A673 (cell line): Measurements from ENCODE around the gene ERGIC1. TPM values are rescaled to one million over a fixed set of nuclear protein-coding genes. Genes with fewer than 3 reads are reported as not detected.

Source experiments
- BruUV-seq: library from RNA; stranded (reverse); fragments of 400-500 nt; replicated peaks from 2 replicates; lab custom pipeline; 2021; lab: Mats Ljungman, UMichigan
- CTCF ChIA-PET: fragments of 300-600 bp; sonication (Branson Sonifier 250); formaldehyde crosslinking; loops from one replicate; lab custom pipeline; 2022; ENCODE audit warnings: antibody characterized with exemption; lab: Charles Lee
- POLR2A ChIA-PET: fragments of 300-600 bp; sonication (Branson Sonifier 250); formaldehyde crosslinking; loops from one replicate; lab custom pipeline; 2022; ENCODE audit warnings: antibody characterized with exemption; ENCODE audit not compliant: low non-redundant PET; lab: Charles Lee
- DNase-seq: peaks from one replicate; pipeline ENCODE4 v3.0.0-alpha.2; 2015; ENCODE audit warnings: low spot score
- H3K27ac ChIP-seq: fragments of 200-600 bp; sonication (generic); 2 replicates; pipeline ENCODE4 v1.5.1; 2016; ENCODE audit warnings: mixed run types, low read depth, mild to moderate bottlenecking, mixed read lengths, antibody characterized with exemption, low read length; ENCODE audit not compliant: poor library complexity, severe bottlenecking
- H3K27me3 ChIP-seq: fragments of 200-600 bp; sonication (generic); replicated peaks from 2 replicates; pipeline ENCODE4 v1.6.1; 2017; ENCODE audit warnings: mixed run types, low read depth, mild to moderate bottlenecking, mixed read lengths, antibody characterized with exemption, low read length; ENCODE audit not compliant: insufficient read depth, poor library complexity
- H3K36me3 ChIP-seq: fragments of 200-600 bp; sonication (generic); 2 replicates; pipeline ENCODE4 v1.6.1; 2016; ENCODE audit warnings: mixed run types, mild to moderate bottlenecking, mixed read lengths, antibody characterized with exemption, low read length; ENCODE audit not compliant: insufficient read depth, poor library complexity, severe bottlenecking
- H3K4me1 ChIP-seq: fragments of 200-600 bp; sonication (generic); 2 replicates; pipeline ENCODE4 v1.6.1; 2017; ENCODE audit warnings: mixed run types, mild to moderate bottlenecking, mixed read lengths, antibody characterized with exemption, low read length; ENCODE audit not compliant: insufficient read depth, poor library complexity, severe bottlenecking
- H3K4me3 ChIP-seq: fragments of 200-600 bp; sonication (generic); 2 replicates; pipeline ENCODE4 v1.5.1; 2016; ENCODE audit warnings: low read depth, mixed run types, mild to moderate bottlenecking, mixed read lengths, low read length; ENCODE audit not compliant: poor library complexity, severe bottlenecking
- H3K9me3 ChIP-seq: fragments of 200-600 bp; sonication (generic); 2 replicates; pipeline ENCODE4 v1.6.1; 2016; ENCODE audit warnings: mixed run types, low read depth, mild to moderate bottlenecking, mixed read lengths, antibody characterized with exemption, low read length; ENCODE audit not compliant: poor library complexity, severe bottlenecking
- EZH2 ChIP-seq: fragments of 200-600 bp; sonication (generic); IDR thresholded peaks from 2 replicates; pipeline ENCODE4 v1.6.1; 2017; ENCODE audit warnings: borderline replicate concordance, low read depth, mild to moderate bottlenecking, mixed read lengths, antibody characterized with exemption, low read length; ENCODE audit not compliant: poor library complexity, severe bottlenecking
- intact Hi-C: fragments of 100-400 bp; cut with micrococcal nuclease; formaldehyde crosslinking; loops from one replicate; pipeline ENCODE4 v1.10.0; 2022; ENCODE audit not compliant: unreplicated experiment
- total RNA-seq: library from RNA; stranded (reverse); gene quantifications from 2 replicates; pipeline ENCODE4 v1.2.3, GENCODE V29; 2021
- TF ChIP-seq, protein P1 (sequence below): fragments of 300-800, 200-600 bp; sonication (generic); conservative IDR thresholded peaks from 2 replicates; pipeline ENCODE4 v1.5.1; 2017; ENCODE audit warnings: low read depth, mild to moderate bottlenecking, antibody characterized with exemption, low read length, moderate library complexity, mixed read lengths

ERGIC1 gene
- total RNA-seq, 1 experiment from 2014 or later = 44.2 TPM

DNA sequence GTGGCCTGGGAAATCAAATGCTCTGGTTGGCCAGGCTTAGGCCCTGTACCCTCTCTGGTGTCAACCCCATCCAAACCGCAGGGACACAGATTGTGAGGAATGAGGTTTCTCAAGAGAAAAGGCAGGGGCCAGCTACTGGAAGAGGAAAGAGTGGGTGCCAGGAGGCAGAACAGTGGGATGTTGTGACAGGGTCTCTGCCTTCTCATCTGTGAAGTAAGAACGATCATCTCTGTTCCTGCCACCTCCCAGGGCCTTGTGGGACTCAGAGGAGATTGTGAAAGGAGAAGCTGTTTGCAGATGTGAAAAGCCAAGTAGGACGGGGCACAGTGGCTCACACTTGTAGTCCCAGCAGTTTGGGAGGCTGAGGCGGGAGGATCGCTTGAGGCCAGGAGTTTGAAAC lies 102.3 kb downstream of the ERGIC1 start:
- POLR2A ChIA-PET = interaction anchor here (0.6 kb wide), 1 partner anchor 38 kb away, joined by 4 read pairs; no protein-coding TSS in a partner anchor
- no peak overlapping the region for H3K4me3 ChIP-seq
- H3K36me3 ChIP-seq = no peaks in the 10 kb centered on the region
- H3K4me1 ChIP-seq = peaks cover 9% of the 10 kb centered on the region
- H3K27me3 ChIP-seq = no peaks in the 10 kb centered on the region
- BruUV-seq = no TSS peak
- no peaks in the 10 kb centered on the region for H3K9me3 ChIP-seq
- H3K27ac ChIP-seq = no peak overlapping the region
- CTCF ChIA-PET = no interaction called here
- no peak for DNase-seq
- TF ChIP-seq EZH2 = no peak
- TF ChIP-seq, protein P1, sequence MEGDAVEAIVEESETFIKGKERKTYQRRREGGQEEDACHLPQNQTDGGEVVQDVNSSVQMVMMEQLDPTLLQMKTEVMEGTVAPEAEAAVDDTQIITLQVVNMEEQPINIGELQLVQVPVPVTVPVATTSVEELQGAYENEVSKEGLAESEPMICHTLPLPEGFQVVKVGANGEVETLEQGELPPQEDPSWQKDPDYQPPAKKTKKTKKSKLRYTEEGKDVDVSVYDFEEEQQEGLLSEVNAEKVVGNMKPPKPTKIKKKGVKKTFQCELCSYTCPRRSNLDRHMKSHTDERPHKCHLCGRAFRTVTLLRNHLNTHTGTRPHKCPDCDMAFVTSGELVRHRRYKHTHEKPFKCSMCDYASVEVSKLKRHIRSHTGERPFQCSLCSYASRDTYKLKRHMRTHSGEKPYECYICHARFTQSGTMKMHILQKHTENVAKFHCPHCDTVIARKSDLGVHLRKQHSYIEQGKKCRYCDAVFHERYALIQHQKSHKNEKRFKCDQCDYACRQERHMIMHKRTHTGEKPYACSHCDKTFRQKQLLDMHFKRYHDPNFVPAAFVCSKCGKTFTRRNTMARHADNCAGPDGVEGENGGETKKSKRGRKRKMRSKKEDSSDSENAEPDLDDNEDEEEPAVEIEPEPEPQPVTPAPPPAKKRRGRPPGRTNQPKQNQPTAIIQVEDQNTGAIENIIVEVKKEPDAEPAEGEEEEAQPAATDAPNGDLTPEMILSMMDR = no peak
- intact Hi-C loops = loop anchor here (10.0 kb wide), 1 partner anchor 462 kb away; no protein-coding TSS in a partner anchor

DNA sequence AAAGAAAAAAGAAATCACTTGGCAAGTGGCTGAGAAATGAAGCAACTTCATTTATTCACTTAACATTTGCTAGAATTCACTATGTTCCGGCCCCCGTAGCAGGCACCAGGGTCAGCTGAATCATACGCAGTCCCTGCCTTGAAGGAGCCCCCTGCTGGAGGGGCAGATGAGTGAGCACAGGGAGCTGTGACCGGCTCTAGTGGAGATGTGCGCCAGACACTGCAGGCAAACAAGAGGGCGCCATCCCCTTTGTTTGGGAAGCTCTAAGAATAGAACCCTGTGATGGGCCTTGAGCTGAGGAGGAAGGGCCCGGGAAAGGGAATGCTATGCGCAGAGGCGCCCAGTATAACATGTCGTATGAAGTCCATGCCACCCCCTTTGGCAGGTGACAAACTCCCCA lies 105.0 kb downstream of the ERGIC1 start:
- Histone ChIP-seq H3K27ac (no peak overlapping the region), H3K4me1 (peaks cover 18% of the 10 kb centered on the region), H3K4me3 (no peak overlapping the region), H3K36me3 (no peaks in the 10 kb centered on the region), H3K9me3 (no peaks in the 10 kb centered on the region), H3K27me3 (no peaks in the 10 kb centered on the region)
- TF ChIP-seq, protein P1 = peak; percentile 38; the same call in 1 of the 2 replicates
- no peak for TF ChIP-seq EZH2
- peak; percentile 37 for DNase-seq
- CTCF ChIA-PET = interaction anchor here (1.2 to 1.5 kb wide), 3 partner anchors 20 to 232 kb away, joined by 3 to 22 read pairs (median 3); partner anchors contain the start of gene RPL26L1
- intact Hi-C loops = loop anchor here (10.0 kb wide), 1 partner anchor 464 kb away; no protein-coding TSS in a partner anchor
- BruUV-seq = no TSS peak
- POLR2A ChIA-PET = interaction anchor here (0.6 kb wide), 1 partner anchor 57 kb away, joined by 3 read pairs; no protein-coding TSS in a partner anchor

DNA sequence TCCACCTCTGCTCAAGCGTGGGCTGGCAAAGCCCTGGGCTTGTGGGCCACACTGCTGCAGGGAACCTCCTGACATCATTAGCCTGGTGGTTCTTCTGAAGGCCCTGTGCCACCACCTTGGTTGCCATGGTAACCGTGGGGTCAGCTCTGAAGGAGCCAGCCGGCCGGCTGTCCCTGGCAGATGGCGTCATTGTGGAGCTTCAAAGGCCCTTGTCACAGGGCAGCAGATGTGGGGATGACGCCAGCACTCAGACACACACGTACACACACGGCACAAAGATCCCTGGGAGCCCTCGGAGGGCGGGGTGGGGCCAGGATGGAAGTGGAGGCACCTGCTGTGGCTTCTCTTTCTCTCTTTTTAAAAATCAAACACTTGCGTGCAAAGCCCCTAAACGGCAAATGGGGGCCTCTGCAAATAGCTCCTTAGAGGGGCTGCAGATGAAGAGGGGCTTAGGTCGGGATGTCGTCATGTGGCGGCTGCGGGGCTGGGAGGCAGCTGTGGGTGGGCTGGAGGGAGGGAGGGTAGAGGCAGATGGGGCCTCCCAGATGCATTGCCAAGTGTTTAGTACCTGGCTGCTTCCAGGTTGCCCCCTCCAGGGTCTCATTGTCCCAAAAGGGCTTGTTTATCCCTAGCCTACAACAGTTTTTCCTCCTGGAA lies 105.7 kb downstream of the ERGIC1 start:
- Histone ChIP-seq H3K27me3 (no peaks in the 10 kb centered on the region), H3K9me3 (no peaks in the 10 kb centered on the region), H3K4me3 (no peak overlapping the region), H3K27ac (no peak overlapping the region), H3K4me1 (peaks cover 19% of the 10 kb centered on the region), H3K36me3 (no peaks in the 10 kb centered on the region)
- DNase-seq = no peak
- CTCF ChIA-PET = interaction anchor here (1.2 to 1.5 kb wide), 4 partner anchors 20 to 233 kb away, joined by 3 to 22 read pairs (median 3); partner anchors contain the start of gene RPL26L1
- POLR2A ChIA-PET = interaction anchor here (0.6 kb wide), 1 partner anchor 58 kb away, joined by 3 read pairs; no protein-coding TSS in a partner anchor
- no peak for TF ChIP-seq EZH2
- TF ChIP-seq, protein P1 = no peak
- intact Hi-C loops = loop anchor here (10.0 kb wide), 1 partner anchor 465 kb away; no protein-coding TSS in a partner anchor
- no TSS peak for BruUV-seq
